Prostate gland (tissue), 2 donors: Measurements from ENCODE around the gene RPS8. TPM values are rescaled to one million over a fixed set of nuclear protein-coding genes. Genes with fewer than 3 reads are reported as not detected.
"Not testable (repeated sequence)": the region's sequence is repeated elsewhere in the genome, so short reads cannot be mapped to it uniquely, and the experiment has no call there.

ENCODE experiments used
- DNase-seq: peaks from one replicate; pipeline ENCODE4 v3.0.0-alpha.2; 2019; ENCODE audit warnings: low spot score
- H3K27ac ChIP-seq, 2 donors: fragments of 200-600 bp; sonication (generic); 2 replicates each; pipeline ENCODE4 v1.5.1; 2017 to 2019
- H3K27me3 ChIP-seq: fragments of 200-600 bp; sonication (generic); replicated peaks from 2 replicates; pipeline ENCODE4 v1.5.1; 2019; ENCODE audit not compliant: insufficient read depth
- H3K36me3 ChIP-seq, 2 donors: fragments of 200-600 bp; sonication (generic); 1 replicate in 1 of 2; 2 replicates in 1 of 2; pipeline versions ENCODE4 v1.5.1 to v1.8.1; 2017 to 2019
- H3K4me1 ChIP-seq: fragments of 200-600 bp; sonication (generic); replicated peaks from 2 replicates; pipeline ENCODE4 v1.5.1; 2019
- H3K4me3 ChIP-seq, 2 donors: fragments of 200-600 bp; sonication (generic); 2 replicates each; pipeline ENCODE4 v1.5.1; 2017 to 2019
- H3K9me3 ChIP-seq: fragments of 200-600 bp; sonication (generic); 2 replicates; pipeline ENCODE4 v1.5.1; 2017
- CTCF ChIP-seq, 4 experiments: fragments of 200-600 bp in 2 of 4; fragments of 450-650 bp in 2 of 4; sonication (generic) in 2 of 4; IDR thresholded peaks; 1 replicate in 3 of 4; 2 replicates in 1 of 4; pipeline ENCODE4 v1.5.1; 2016 to 2019; ENCODE audit warnings: antibody characterized with exemption in 4 of 4, mild to moderate bottlenecking in 2 of 4, moderate library complexity in 2 of 4
- POLR2A ChIP-seq: fragments of 450-650 bp; IDR thresholded peaks from one replicate; pipeline ENCODE4 v1.6.1; 2016; ENCODE audit warnings: antibody characterized with exemption, mild to moderate bottlenecking
- POLR2AphosphoS5 ChIP-seq: sonication (generic); formaldehyde crosslinking; IDR thresholded peaks from one replicate; pipeline ENCODE4 v1.6.1; 2017; ENCODE audit warnings: antibody characterized with exemption
- WGBS: methylation state at CpG from one replicate; pipeline ENCODE4 v1.1.5; 2018; 5-methylcytosine and 5-hydroxymethylcytosine counted together
- intact Hi-C: fragments of 100-400 bp; cut with DNase I; formaldehyde crosslinking; loops from one replicate; pipeline ENCODE4 v1.14.2; 2022
- total RNA-seq, 2 donors: library from RNA; depleted of rRNA; stranded (reverse); fragments of >200 nt; gene quantifications; one replicate each; pipeline ENCODE4 v1.1.0, GENCODE V29; 2016

RPS8 gene
- total RNA-seq, 2 donors from 2014 or later = 1,669 to 3,439 TPM

- Histone ChIP-seq H3K27ac (no peak overlapping the region), H3K27me3 (no peaks in the 10 kb centered on the region), H3K9me3 (no peaks in the 10 kb centered on the region), H3K36me3 (no peaks in the 10 kb centered on the region), H3K4me3 (no peak overlapping the region), H3K4me1 (no peaks in the 10 kb centered on the region)
- 90% methylated on average over 9 of the region's 9 CpGs for WGBS
- TF ChIP-seq POLR2AphosphoS5 = no peak
- TF ChIP-seq POLR2A = no peak
- TF ChIP-seq CTCF (IDR thresholded peaks at IDR 0.05) = no peak
- intact Hi-C loops = no loop called here
- no peak for DNase-seq
Measured at GRCh38 chr1:44792736-44793502, 17.6 kb downstream of the RPS8 start.

- H3K4me1 ChIP-seq, H3K9me3 ChIP-seq, DNase-seq, H3K27me3 ChIP-seq, H3K36me3 ChIP-seq, intact Hi-C loops, H3K27ac ChIP-seq, H3K4me3 ChIP-seq: not testable (repeated sequence)
- WGBS = 82% methylated on average over 8 of the region's 8 CpGs
Measured at GRCh38 chr1:44797886-44798285, 22.5 kb downstream of the RPS8 start.

- Histone ChIP-seq H3K9me3 (no peaks in the 10 kb centered on the region), H3K27me3 (no peaks in the 10 kb centered on the region), H3K4me1 (no peaks in the 10 kb centered on the region), H3K27ac (peak overlapping the region in 1 of 2 donors; percentile 86), H3K36me3 (no peaks in the 10 kb centered on the region), H3K4me3 (no peak overlapping the region)
- no peak for DNase-seq
- TF ChIP-seq POLR2AphosphoS5 = no peak
- no peak for TF ChIP-seq CTCF (IDR thresholded peaks at IDR 0.05)
- no peak for TF ChIP-seq POLR2A
- WGBS = 82% methylated on average over 10 of the region's 10 CpGs
- intact Hi-C loops = no loop called here
Measured at GRCh38 chr1:44798481-44799365, 23.4 kb downstream of the RPS8 start.

GRCh38 chr1:44799770-44800584 is 24.6 kb downstream of the RPS8 start, which contains the start of gene PLK3:
PLK3 (plus strand) TSS chr1:44800377; CDS start chr1:44800464, 87 bp downstream.
- H3K27ac ChIP-seq = peak within 1 kb of the TSS; percentile 86 to 92
- no peaks in the 10 kb centered on the region for H3K4me1 ChIP-seq
- H3K27me3 ChIP-seq = no peaks in the 10 kb centered on the region
- WGBS = under 1% methylated on average over 77 of the region's 79 CpGs
- H3K4me3 ChIP-seq = peak within 1 kb of the TSS; percentile 54 to 65
- peak; percentile 97 for DNase-seq
- TF ChIP-seq CTCF (IDR thresholded peaks at IDR 0.05) (peak; percentile 78 to 96 (median 86)), POLR2AphosphoS5 (peak; percentile 91), POLR2A (peak; percentile 94)
- intact Hi-C loops = no loop called here
- H3K36me3 ChIP-seq = no peaks in the 10 kb centered on the region
- no peaks in the 10 kb centered on the region for H3K9me3 ChIP-seq
